GM19455 (cell line): ENCODE measurements around the gene SSTR1.

Experiments
- ATAC-seq: cut with Tn5 transposase; IDR thresholded peaks from one replicate; pipeline ENCODE4 v1.9.1; 2021; ENCODE audit not compliant: unreplicated experiment

The SSTR1 gene

DNA sequence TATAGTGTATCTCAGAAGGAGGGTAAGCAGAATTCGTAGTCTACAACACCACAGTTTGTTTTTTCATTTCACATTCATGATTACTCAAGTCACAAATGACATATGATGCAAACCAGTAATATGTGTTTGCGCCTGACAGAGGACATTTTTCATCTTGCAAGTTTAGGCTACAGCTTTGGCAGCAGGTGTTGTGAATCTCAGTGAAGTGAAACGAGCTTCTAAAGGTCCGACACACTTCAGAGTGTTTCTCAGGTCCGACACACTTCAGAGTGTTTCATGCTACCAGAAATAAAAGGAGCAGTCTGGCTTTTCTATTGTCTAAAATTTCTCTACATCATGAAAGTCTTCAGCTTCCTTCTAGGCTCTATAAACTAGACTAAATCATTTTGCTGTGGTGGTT is 25.5 kb downstream of the SSTR1 start:
- ATAC-seq: no peak

DNA sequence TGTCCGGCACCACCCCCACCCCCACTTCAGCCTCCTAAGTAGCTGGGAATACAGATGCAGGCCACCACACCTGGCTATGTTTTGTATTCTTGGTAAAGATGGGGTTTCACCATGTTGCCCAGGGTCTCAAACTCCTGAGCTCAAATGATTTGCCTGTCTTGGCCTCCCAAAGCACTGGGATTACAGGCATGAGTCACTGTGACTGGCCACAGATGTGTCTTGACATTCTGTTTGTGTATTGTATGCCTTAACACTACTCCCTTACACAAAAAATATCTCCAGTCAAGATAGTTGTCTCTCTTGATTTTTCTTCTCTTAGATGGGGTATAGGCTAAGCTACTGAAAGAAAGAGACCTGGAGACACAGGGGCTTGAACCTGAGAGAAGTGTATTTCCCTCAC is 30.6 kb downstream of the SSTR1 start:
- no peak for ATAC-seq

- ATAC-seq: no peak
These were observed 31.2 kb downstream of the SSTR1 start for GRCh38 chr14:38238878-38239277.

DNA sequence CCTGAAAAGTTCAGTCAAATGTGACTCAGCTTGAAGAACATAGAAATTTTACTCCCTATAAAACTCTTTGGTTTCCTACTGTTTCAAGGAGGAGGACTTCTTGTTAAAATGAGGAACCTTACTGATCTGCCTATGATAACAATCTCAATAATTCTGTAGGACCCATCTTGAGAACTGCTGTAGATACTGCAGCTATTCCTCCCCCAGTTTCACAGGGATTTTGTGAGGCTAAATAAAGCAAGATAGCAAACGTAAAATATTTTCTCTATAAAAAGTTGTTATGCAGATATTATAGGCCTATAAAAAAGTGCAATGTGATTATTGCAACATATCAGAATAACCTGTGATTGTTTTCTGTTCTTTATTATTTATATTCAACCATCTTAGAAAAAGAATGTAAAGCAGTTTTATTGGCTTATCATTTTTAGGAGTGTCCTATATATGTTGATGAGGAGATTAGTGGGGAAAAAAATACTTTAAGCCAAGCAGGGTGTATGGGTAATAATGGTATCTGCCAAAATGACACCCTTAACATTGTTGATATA is 36.1 kb downstream of the SSTR1 start:
- no peak for ATAC-seq

DNA sequence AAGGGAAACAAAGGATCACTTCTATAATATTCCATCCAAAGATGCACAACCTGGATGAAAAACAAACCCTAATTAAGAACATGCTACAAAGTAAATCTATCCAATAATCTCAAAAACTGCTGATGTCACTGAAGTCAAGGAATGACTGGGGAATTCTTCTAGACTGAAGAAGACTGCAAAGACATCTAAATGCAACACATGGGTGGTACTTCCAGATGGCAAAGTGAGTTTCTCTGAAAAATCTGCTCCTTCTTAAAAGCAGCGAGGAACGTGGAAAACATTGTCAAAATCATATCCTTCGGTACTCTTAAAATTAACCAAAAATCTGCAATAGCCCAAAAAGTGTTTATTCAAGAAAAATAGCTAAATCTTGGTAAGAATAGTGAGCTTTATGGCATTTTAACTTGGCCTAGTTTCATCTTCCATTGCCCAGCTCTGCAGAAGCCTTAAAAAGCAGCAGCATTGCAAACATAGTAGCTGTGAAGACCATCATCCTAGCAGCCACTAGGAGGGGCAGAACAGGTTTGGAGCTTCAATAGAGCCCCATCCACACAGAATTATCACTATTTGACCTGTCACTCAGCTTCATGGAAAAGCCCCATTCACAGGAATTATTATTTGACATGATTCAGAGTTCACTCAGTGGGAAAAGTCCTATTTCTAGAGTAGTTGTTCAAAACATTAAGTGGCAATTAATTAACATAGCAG is 40.8 kb downstream of the SSTR1 start:
- ATAC-seq: no peak

DNA sequence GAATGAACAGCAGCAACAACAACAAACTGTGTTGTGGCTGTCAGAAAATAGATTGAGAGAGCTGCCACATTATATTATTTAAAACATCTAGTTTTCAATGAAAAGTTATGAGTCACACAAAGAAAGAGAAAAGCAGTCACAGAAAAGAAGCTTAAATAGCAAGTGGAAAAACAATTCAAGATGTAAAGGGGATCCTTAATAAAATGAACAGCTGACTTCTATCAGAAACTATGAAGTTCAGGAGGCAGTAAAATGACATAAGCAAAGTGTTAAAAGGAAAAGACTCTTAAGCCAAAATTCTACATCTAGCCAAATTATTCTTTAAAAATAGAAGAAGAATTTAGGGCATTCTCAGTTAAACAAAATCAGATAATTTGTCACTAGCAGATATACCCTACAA is 42.6 kb downstream of the SSTR1 start:
- ATAC-seq: no peak

- ATAC-seq: no peak
These were observed 44.5 kb downstream of the SSTR1 start for GRCh38 chr14:38252066-38252710.

DNA sequence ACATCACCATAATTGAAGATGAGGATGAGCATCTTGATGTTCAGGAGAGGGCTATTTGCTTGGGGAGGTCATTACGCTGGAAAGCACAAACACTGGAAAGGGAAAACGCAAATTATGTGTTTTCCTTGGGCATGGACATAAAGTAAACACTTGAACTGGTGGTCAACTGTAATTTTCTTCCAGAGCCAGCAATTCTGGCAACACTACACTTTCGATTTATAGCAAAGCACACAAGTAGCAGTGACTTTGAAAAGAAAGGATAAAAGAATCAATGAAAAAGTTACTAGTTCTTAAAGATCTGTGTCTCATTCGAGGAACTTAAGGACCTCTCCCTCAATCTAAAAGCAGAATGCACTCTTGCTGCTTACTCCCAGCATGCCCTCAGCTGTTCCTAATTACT is 46.0 kb downstream of the SSTR1 start:
- ATAC-seq: no peak

DNA sequence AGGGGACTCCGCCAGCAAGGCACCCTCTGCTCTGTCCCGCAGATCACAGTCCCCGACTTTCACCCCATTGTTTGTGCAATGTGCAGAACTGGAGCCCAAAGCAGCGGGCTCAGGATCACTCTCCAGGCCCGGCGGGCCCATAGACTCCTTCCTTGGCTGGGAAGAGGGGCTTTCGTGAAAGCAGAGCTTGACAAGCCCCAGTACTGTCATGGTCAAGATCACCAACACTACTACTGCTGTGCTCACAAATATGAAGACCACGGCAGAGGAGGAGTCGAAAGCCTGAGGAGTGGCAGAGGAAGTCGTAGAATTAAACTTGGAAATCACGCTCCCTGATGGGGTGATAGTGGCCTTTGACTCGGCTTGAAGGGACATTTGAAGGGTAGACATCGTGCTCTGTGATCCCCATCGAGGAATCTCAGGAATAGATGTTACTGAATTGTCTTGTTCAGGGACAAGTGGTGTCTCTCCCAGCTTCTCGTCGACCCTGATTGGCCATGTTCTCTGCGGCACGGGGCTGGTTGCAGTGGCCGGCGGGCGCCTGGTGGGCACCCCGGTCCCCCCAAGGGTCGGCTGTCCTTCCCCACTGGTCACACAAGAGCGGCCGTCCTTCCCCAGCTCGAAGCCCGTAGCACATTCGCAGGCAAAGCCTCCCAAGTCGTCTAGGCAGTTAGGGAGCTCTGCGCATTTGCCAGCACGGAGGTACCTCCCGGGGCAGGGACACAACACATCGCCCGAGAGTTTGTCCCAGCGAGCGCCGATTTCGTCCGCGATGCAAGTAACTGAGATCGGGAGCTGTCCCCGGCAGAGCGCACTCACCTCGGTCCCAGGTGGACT is 47.1 kb downstream of the SSTR1 start:
- ATAC-seq: no peak

GRCh38 chr14:38255408-38255672 is 47.6 kb downstream of the SSTR1 start:
- ATAC-seq: no peak

DNA sequence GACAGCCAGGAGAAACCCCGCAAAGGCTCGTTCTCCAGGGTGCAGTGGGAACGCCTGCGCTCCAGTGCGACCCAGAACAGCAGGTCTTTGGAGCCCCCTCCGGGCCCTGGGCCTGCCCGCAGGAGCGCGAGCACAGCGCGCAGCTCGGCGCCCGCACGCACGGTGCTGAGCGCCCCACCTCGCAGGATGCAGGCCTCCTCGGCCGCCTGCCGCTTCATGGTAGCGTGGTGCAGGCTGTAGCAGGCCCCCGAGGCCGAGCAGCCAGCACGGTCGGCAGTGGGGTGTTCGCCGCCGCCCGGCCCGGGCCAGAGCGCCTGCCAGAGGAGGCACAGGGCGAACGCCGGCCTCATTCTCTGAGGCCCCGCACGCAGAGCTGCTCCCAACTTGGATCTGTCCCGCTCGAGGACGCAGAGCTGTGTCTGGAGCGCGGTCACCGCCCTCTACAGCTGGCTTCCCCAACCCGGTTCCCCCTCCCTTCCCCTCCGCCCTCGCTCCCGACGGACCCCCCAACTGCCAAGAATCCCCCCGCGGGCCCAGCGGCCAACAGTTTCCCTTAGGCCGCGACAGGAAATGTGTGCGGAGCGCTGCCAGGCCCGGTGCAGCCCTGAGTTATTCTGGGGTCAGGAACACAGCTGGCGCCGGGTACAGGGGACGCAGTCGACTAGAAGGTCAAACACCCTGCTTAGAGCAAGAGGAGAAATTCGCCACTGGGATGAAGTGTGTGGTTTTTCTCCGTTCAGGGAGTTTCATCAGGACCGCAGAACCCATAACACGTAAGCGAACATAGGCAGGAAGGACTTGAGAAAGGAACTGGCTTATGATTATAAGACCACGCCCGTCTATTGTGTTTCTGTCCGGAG is 48.2 kb downstream of the SSTR1 start, which contains the start of gene CLEC14A:
CLEC14A (minus strand) TSS at position 421 of the 860 bp plus-strand sequence; CDS start at position 350, 71 bp downstream.
- no peak for ATAC-seq

- ATAC-seq: no peak
These were observed 48.8 kb downstream of the SSTR1 start for GRCh38 chr14:38256533-38256840.

- ATAC-seq: no peak
These were observed 49.8 kb downstream of the SSTR1 start for GRCh38 chr14:38257507-38257906.

DNA sequence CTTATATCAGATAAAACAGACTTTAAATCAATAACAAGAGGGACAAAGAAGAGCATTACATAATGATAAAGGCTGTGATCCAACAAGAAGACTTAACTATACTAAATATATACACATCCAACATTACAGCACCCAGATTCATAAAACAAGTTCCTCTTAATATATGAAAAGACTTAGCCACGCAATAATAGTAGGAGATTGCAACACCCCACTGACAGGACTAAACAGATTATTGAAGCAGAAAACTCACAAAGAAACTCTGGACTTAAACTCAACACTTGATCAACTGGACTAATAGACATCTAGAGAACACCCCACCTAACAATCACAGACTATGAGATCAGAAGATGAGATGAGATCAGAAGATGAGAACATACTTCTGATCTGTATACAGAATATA is 53.9 kb downstream of the SSTR1 start:
- ATAC-seq: no peak
